Stimulated activated CD4-positive, alpha-beta T cell treated with anti-CD3 and anti-CD28 coated beads, Interleukin-1b, Interleukin-23, amount 100 ng/mL, for 1 hour (primary cell): ENCODE results near the gene TMEM205.
"Not testable (repeated sequence)": the region's sequence is repeated elsewhere in the genome, so short reads cannot be mapped to it uniquely, and the experiment has no call there.

Experiments used
- DNase-seq, 2 donors: peaks; one replicate each; pipeline ENCODE4 v3.0.0-alpha.2; 2020; ENCODE audit warnings: low read depth in 2 of 2

The TMEM205 gene

DNA sequence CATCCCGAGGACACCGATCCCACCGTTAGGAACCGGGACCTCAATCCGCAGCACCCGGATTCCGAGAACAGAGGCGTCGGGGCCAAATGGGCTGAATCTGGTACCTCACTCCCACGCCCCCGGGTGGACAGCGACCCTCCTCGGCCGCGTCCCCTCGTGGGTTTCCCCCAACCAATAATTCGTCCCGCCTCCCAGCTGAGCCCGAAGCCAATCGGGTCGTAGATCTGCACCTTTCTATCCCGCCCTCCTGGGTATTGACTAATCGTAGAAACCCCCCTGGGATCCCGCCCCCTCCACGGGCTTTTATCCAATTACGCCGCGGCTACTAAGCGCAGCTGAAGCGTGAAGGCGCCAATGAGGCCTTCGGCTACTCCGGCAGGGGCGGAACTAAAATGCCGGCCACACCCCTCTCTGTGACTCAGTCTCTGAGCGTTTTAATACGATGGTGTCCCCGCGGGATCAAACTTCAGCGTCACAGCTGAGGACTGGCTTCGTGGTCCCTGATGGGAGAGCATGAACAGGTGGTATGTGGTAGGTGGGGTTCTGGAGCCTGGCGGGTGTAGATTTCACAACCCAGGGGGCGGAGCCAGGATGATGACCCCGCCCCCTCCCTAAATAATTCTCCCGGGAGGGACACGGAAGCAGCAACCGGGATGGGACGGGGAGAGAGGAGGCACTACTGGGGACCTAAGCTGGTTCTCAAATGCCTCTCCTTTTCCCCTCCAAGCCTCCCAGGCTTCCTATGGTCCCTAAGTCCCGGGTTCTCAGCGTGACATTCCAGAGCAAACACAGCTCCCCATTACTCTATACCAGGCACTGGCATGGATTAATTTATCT, at the start of gene TMEM205, which contains the start of gene CCDC159:
Gene TMEM205, minus strand, starts transcription at position 165 of the 837 bp plus-strand sequence. CDS start 649 bp downstream, outside the sequence.
Gene CCDC159, plus strand, starts transcription at position 416 of the 837 bp plus-strand sequence. Its CDS starts 88 bp downstream, at position 504.
- DNase-seq: peak; percentile 94

DNA sequence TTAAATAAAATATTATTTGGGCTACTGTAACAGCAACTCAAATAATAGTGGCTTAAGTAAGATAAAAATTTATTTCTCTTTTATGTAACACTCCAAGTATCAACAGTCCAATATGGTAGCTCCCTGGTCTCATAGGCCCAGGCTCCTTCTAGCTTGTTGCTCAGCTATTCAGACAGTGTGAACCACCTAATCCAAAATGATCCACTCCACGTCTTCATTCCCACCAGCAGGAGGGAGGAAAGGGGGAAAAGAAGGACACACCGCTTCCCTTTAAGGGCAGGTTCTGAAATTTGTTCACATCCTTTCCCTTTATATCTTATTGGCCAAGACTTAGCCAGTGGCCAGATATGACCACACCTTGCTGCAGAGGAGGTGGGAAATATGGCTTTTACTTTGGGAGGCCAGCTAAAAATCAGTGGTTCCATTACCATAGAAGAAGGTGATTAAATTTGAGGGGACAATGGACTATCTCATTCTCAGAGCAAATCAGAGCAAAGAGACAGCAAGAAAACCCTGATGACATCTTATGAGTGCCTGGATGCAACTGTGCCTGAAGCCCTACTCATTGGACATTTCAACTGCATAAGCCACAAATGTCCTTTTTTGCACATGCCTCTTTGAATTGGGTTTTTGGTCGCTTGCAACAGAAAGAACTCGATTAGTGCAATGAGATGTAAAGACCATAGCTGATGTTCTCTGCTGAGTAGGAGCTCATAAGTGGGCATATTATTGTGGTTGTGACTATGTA, 45.0 kb upstream of the TMEM205 start:
- DNase-seq: no peak

GRCh38 chr19:11390359-11390758, 44.3 kb upstream of the TMEM205 start:
- no peak for DNase-seq

GRCh38 chr19:11387162-11388034, 41.3 kb upstream of the TMEM205 start:
- DNase-seq: no peak

DNA sequence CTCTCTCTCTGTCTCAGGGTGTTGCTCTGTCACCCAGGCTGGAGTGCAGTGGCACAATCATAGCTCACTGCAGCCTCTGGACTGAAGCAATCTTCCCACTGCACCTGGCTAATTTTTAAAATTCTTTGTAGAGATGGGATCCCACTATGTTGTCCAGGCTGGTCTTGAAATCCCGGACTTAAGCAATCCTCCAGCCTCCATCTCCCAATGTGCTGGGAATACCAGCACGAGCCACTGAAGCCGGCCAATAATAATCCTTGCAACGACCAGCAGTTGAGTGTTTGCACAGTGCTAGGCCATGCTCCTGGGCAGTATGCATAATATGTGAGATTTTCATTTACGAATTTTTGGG, 38.7 kb upstream of the TMEM205 start:
- no peak for DNase-seq

- DNase-seq: no peak
These were observed 37.6 kb upstream of the TMEM205 start for GRCh38 chr19:11383706-11384048.

- DNase-seq: no peak
These were observed 37.0 kb upstream of the TMEM205 start for GRCh38 chr19:11382898-11383705.

DNA sequence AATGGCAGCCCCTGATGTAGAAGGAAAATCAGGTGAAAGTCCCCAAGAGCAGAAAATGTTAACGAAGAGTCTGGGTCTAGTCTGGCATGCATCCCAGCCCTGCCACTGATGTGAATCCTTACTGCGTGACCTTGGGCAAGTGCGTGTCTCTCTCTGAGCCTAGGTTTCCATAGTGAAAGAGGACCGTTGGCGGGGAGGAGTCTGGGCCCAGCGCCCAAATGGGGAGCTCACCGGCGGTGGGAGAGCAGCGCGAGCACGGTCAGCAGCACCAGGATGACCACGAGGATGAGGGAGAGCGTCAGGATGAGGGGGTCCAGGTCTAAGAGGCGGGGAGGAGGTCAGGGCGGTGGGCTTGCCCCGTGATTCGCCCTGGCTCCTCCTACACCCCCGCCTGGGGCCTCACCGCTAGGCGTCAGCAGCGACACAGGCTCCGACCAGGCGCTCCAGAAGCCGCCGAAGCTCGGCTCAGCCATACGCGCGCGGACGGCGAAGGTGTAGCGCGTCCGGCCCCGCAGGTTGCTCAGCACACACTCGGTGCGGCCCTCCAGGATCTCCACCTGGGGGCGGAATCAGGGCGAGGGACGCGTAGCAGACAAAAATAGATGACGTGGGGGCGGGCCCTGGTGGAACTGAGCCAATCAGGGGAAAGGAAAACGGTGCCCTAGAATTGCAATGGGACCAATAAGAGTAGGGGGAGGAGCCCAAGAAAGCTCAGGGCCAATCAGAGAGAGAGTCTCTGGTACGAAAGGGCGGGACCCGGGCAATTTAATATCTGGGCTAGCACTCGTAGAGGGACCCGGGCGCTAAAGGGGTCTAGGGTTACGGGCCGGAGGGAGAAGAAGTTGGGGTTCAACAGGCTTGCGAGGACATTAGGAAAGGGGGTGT, 34.8 kb upstream of the TMEM205 start:
- peak; percentile 88 to 95 for DNase-seq

- DNase-seq: no peak
These were observed 33.8 kb upstream of the TMEM205 start for GRCh38 chr19:11379857-11380350.

GRCh38 chr19:11379269-11379845, 33.3 kb upstream of the TMEM205 start:
- not testable (repeated sequence) for DNase-seq

DNA sequence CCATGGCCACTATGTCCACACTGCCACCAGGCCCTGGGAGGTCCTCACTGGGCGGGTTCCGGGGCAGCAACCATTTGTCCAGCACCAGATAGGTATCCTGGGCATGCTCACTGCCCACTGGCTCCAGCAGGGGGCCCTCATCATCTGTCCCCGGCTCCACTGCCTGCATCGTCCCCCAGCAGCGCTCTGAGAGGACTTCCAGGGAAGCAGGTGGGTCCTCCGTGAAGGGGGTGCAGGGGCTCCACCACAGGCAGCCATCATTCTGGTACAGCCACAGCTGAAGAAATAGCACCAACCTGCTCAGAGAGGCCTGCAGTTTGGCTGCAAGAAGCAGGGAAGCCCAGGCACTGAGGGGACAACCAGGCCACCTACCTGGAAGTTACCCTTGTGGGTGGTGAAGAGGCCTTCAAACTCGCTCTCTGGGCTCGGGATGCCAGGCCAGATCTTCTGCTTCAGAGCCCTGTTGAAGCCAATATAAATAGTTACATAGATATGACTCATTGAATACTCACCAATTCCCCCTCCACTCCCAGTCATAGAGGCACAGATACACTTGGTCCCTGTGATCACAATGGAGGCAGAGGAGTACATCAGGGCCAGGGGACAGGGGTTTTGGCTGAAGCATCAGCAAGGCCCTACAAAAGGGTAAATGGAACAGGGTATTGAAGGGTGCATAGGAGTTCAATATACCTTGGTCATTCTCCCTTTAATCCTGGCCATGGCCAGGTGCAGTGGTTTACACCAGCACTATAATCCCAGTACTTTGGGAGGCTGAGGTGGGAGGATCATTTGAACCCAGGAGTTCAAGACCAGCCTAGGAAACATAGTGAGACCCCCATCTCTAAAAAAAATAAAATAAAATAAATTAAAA, 32.5 kb upstream of the TMEM205 start:
- no peak for DNase-seq

- no peak for DNase-seq
These were observed 31.7 kb upstream of the TMEM205 start for GRCh38 chr19:11377756-11378155.

- DNase-seq: no peak
These were observed 31.2 kb upstream of the TMEM205 start for GRCh38 chr19:11377237-11377636.

DNA sequence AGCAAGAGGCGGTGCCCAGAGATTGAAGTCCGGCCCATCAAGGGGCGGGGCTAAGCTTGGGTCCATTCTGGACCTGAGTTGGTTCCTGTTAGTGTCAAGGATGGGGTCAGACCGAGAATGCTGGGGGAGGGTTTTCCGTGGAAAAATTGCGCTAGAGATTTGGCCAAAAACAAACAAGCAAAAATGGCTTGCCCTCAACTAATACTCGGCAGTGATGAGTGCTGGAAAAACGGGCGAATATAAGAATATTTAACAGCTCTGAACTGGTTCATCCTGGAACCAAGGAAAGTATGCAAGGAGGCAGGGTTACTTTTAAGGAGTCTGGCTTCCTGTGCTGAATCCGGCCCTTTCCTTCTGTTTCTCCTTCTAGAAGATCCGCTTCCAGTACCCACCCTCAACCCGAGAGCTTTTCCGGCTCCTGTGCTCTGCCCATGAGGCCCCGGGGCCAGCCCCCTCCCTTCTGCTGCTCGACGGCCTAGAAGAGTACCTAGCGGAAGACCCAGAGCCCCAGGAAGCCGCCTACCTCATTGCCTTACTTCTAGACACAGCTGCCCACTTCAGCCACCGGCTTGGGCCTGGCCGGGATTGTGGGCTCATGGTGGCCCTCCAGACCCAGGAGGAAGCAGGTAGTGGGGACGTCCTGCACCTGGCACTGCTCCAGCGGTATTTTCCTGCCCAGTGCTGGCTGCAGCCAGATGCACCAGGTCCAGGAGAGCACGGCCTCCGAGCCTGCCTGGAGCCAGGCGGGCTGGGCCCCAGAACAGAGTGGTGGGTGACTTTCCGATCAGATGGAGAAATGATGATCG, 29.3 kb upstream of the TMEM205 start:
- DNase-seq: peak in 1 of 2 donors; percentile 44

DNA sequence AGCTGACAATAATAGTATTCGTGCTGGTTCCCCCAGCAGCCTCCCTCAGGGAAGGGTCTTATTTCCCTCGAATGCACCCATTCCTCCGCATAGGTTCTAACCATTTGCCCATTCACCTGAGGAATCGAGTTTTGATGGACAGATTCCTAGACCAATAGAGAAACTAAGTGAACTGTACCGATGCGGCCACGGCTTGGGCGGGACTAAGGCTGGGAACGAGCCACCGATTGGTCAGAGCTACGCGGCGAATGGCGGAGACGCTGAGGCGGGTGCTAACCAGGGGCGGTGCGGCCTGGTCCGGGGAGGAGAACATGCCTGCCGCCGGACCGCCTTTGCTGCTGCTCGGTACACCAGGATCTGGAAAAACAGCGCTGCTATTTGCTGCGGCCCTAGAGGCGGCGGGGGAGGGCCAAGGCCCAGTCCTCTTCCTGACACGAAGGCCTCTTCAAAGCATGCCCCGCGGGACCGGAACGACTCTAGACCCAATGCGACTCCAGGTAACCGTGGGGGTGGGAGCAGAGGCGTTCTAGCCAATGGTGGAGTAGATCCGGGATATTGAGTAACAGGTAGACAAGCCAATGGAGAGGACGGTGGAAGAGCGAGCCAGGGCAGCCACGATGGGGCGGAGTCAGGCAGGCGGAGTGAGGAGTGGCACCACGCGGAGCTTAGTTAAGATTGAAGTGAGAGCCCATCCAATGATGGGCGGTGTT, 28.5 kb upstream of the TMEM205 start, which contains the start of gene SWSAP1:
Gene SWSAP1, plus strand, starts transcription at position 234 of the 710 bp plus-strand sequence. Its CDS starts 15 bp downstream, at position 249.
- DNase-seq: peak; percentile 86 to 94

GRCh38 chr19:11373885-11374432, 27.9 kb upstream of the TMEM205 start:
- DNase-seq: no peak
